ENCODE data around the gene TCEAL3.
"Not testable (repeated sequence)": the region's sequence is repeated elsewhere in the genome, so short reads cannot be mapped to it uniquely, and the experiment has no call there.

The TCEAL3 gene

GRCh38 chrX:103628386-103629317, 20.9 kb downstream of the TCEAL3 start, which contains the start of gene TCEAL1:
Gene TCEAL1 (plus strand): TSS chrX:103628975. CDS start chrX:103629917, 942 bp downstream.
- DNase-seq = peak; percentile 22

- DNase-seq = peak; percentile 51
Observed at GRCh38 chrX:103629318-103630170, 21.8 kb downstream of the TCEAL3 start.

GRCh38 chrX:103630171-103630511, 22.4 kb downstream of the TCEAL3 start:
- DNase-seq = no peak

GRCh38 chrX:103631145-103631544, 23.4 kb downstream of the TCEAL3 start:
- no peak for DNase-seq

- no peak for DNase-seq
Observed at GRCh38 chrX:103635436-103635835, 27.7 kb downstream of the TCEAL3 start.

- no peak for DNase-seq
Observed at GRCh38 chrX:103637604-103638338, 30.0 kb downstream of the TCEAL3 start.

GRCh38 chrX:103638479-103639346, 30.9 kb downstream of the TCEAL3 start:
- DNase-seq = not testable (repeated sequence)

- DNase-seq = no peak
Observed at GRCh38 chrX:103640401-103641155, 32.8 kb downstream of the TCEAL3 start.

- no peak for DNase-seq
Observed at GRCh38 chrX:103644125-103644524, 36.4 kb downstream of the TCEAL3 start.

- no peak for DNase-seq
Observed at GRCh38 chrX:103647630-103648029, 39.9 kb downstream of the TCEAL3 start.

- no peak for DNase-seq
Observed at GRCh38 chrX:103651151-103651773, 43.5 kb downstream of the TCEAL3 start.

GRCh38 chrX:103655230-103656000, 47.7 kb downstream of the TCEAL3 start:
- DNase-seq = not testable (repeated sequence)

GRCh38 chrX:103656617-103657016, 48.9 kb downstream of the TCEAL3 start:
- no peak for DNase-seq

- DNase-seq = not testable (repeated sequence)
Observed at GRCh38 chrX:103657066-103657465, 49.3 kb downstream of the TCEAL3 start.

- DNase-seq = no peak
Observed at GRCh38 chrX:103658681-103659433, 51.1 kb downstream of the TCEAL3 start.

- not testable (repeated sequence) for DNase-seq
Observed at GRCh38 chrX:103659460-103659859, 51.7 kb downstream of the TCEAL3 start.
